Measurements from ENCODE around the gene SAPCD1. TPM values are rescaled to one million over a fixed set of nuclear protein-coding genes. Genes with fewer than 3 reads are reported as not detected.

Gene SAPCD1
- total RNA-seq, 1 experiment from 2014 or later: 13.7 TPM

- Mint-ChIP-seq H3K36me3 (peaks cover 6% of the 10 kb centered on the region), H3K9me3 (no peaks in the 10 kb centered on the region), H3K27ac (peak overlapping the region; percentile 36), H3K4me1 (0 out of 2 replicates have a peak, but pooled peaks cover 2% of the 10 kb centered on the region), H3K27me3 (ENCODE audit: low read depth) (no peaks in the 10 kb centered on the region), H3K4me3 (no peak overlapping the region)
- TF ChIP-seq E2F1 (CRISPR knock-in tag; IDR thresholded peaks at IDR 0.05) (no peak), ZNF425 (CRISPR knock-in tag; conservative IDR thresholded peaks at IDR 0.05) (no peak), RORB (CRISPR knock-in tag; IDR thresholded peaks at IDR 0.05) (no peak), SMAD3 (CRISPR knock-in tag; IDR thresholded peaks at IDR 0.05; ENCODE audit: borderline replicate concordance) (no peak), ATF3 (CRISPR knock-in tag; conservative IDR thresholded peaks at IDR 0.05) (no peak), GABPB1 (CRISPR knock-in tag; IDR thresholded peaks at IDR 0.05) (no peak), NFYB (CRISPR knock-in tag; conservative IDR thresholded peaks at IDR 0.05; ENCODE audit: low read depth) (no peak), KAT7 (CRISPR knock-in tag; IDR thresholded peaks at IDR 0.05; ENCODE audit: borderline replicate concordance) (no peak), CTCF (IDR thresholded peaks at IDR 0.05) (no peak), ZNF138 (CRISPR knock-in tag; conservative IDR thresholded peaks at IDR 0.05) (no peak)
- ATAC-seq: no peak
- no peak for DNase-seq (ENCODE audit: low spot score)
- ChIA-PET POLR2A (interaction anchor here (1.2 kb wide), 1 partner anchor 15 kb away, joined by 3 read pairs; no protein-coding TSS in a partner anchor), CTCF (interaction anchor here (0.8 to 1.4 kb wide), 7 partner anchors 10 to 95 kb away, joined by 3 to 10 read pairs (median 5); partner anchors contain the start of genes DDAH2, LY6G5C and VARS1)
Measured at GRCh38 chr6:31775633-31776484, 13.4 kb downstream of the SAPCD1 start.

- Mint-ChIP-seq H3K36me3 (peaks cover 10% of the 10 kb centered on the region), H3K27ac (0 out of 2 replicates have a peak overlapping the region, but pooled peaks have one; percentile 27), H3K4me1 (0 out of 2 replicates have a peak, but pooled peaks cover 2% of the 10 kb centered on the region), H3K27me3 (ENCODE audit: low read depth) (no peaks in the 10 kb centered on the region), H3K4me3 (no peak overlapping the region), H3K9me3 (no peaks in the 10 kb centered on the region)
- ChIA-PET CTCF (interaction anchor here (0.9 to 1.2 kb wide), 2 partner anchors 15 to 38 kb away, joined by 3 read pairs; no protein-coding TSS in a partner anchor), POLR2A (no interaction called here)
- ATAC-seq (peak; percentile 9), DNase-seq (ENCODE audit: low spot score) (no peak)
- TF ChIP-seq SOX15 (CRISPR knock-in tag; IDR thresholded peaks at IDR 0.05) (no peak), ATF3 (CRISPR knock-in tag; conservative IDR thresholded peaks at IDR 0.05) (no peak), ZNF671 (CRISPR knock-in tag; IDR thresholded peaks at IDR 0.05) (0 out of 2 replicates have a peak, but pooled peaks have one; percentile 46), ZNF232 (CRISPR knock-in tag; IDR thresholded peaks at IDR 0.05) (no peak)
Measured at GRCh38 chr6:31776485-31776988, 14.1 kb downstream of the SAPCD1 start.
